Activated naive CD4-positive, alpha-beta T cell treated with anti-CD3 and anti-CD28 coated beads, Interleukin-2, amount 50 U/mL, for 72 hours (primary cell): ENCODE data around the gene GPR15LG. TPM values are rescaled to one million over a fixed set of nuclear protein-coding genes. Genes with fewer than 3 reads are reported as not detected.
"Not testable (repeated sequence)": the region's sequence is repeated elsewhere in the genome, so short reads cannot be mapped to it uniquely, and the experiment has no call there.

Experiments
- ATAC-seq, 2 donors: fragments of 150-1000 bp; cut with Tn5 transposase; 2 replicates each; pipeline ENCODE4 v1.10.0; 2021; ENCODE audit warnings: mild to moderate bottlenecking in 2 of 2, moderate library complexity in 2 of 2
- DNase-seq, 2 donors: peaks; one replicate each; pipeline ENCODE4 v3.0.0; 2021 to 2022; ENCODE audit warnings: low spot score in 2 of 2
- H3K27ac Mint-ChIP-seq, 2 donors: one replicate each; pipeline ENCODE4 v1.8.0; 2022; ENCODE audit warnings: mild to moderate bottlenecking in 2 of 2, mixed read lengths in 2 of 2
- H3K36me3 Mint-ChIP-seq, 2 donors: one replicate each; pipeline ENCODE4 v1.8.0; 2022; ENCODE audit warnings: mixed read lengths in 2 of 2
- H3K9me3 Mint-ChIP-seq, 2 donors: one replicate each; pipeline ENCODE4 v1.8.0; 2022; ENCODE audit warnings: mixed read lengths in 2 of 2
- total RNA-seq, 2 donors: library from RNA; stranded (reverse); gene quantifications; one replicate each; pipeline ENCODE4 v1.2.3, GENCODE V29; 2022

The GPR15LG gene
- total RNA-seq, 2 donors from 2014 or later: not detected

DNA sequence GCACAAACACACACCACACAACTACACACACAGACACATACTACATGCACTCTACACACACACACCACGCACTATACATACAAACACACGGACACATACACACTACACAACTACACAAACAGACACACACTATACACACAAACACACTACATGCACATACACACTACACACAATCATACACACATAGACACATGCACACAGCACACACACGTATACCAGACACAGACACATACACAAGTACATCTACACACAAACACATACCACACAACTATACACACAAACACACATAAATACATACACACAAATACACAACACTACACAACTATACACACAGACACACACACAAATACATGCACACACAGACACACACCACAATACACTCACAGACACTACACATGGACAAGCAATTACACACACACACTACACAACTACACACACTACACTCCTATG is 4.6 kb downstream of the GPR15LG start:
- H3K27ac Mint-ChIP-seq: no peak overlapping the region
- no peaks in the 10 kb centered on the region for H3K36me3 Mint-ChIP-seq
- ATAC-seq: no peak
- H3K9me3 Mint-ChIP-seq: no peaks in the 10 kb centered on the region
- DNase-seq: no peak

GRCh38 chr10:84179059-84179710 is 5.6 kb downstream of the GPR15LG start:
- peak; percentile 49 to 51 for ATAC-seq
- no peak for DNase-seq

DNA sequence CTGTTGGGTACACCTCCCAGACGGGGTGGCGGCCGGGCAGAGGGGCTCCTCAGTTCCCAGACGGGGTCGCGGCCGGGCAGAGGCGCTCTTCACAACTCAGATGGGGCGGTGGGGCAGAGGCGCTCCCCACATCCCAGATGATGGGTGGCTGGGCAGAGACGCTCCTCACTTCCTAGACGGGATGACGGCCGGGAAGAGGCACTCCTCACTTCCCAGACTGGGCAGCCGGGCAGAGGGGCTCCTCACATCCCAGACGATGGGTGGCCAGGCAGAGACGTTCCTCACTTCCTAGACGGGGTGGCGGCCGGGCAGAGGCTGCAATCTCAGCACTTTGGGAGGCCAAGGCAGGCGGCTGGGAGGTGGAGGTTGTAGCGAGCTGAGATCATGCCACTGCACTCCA is 6.8 kb downstream of the GPR15LG start:
- not testable (repeated sequence) for H3K9me3 Mint-ChIP-seq, H3K27ac Mint-ChIP-seq, H3K36me3 Mint-ChIP-seq, ATAC-seq, DNase-seq

More at GRCh38 chr10:84179059-84179710, 5.6 kb downstream of the GPR15LG start:
- H3K27ac Mint-ChIP-seq: no peak overlapping the region
- H3K9me3 Mint-ChIP-seq: no peaks in the 10 kb centered on the region
- H3K36me3 Mint-ChIP-seq: no peaks in the 10 kb centered on the region

GRCh38 chr10:84181631-84182030 is 8.0 kb downstream of the GPR15LG start:
- DNase-seq: no peak
- H3K27ac Mint-ChIP-seq: no peak overlapping the region

DNA sequence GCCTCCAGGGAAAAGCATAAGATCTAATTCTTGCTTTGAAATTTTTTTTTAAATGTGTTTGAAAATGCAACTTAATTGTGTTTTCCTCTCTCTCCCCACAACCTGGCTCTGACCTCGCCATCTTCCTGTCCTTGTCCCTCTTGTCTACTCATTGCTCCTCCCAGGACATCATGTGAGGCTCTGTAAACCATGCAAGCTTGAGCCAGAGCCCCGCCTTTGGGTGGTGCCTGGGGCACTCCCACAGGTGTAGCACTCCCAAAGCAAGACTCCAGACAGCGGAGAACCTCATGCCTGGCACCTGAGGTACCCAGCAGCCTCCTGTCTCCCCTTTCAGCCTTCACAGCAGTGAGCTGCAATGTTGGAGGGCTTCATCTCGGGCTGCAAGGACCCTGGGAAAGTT is 10.9 kb downstream of the GPR15LG start:
- Mint-ChIP-seq H3K36me3 (no peaks in the 10 kb centered on the region), H3K27ac (no peak overlapping the region), H3K9me3 (no peaks in the 10 kb centered on the region)
- DNase-seq (peak in 1 of 2 donors; percentile 31), ATAC-seq (no peak)

More at GRCh38 chr10:84181631-84182030, 8.0 kb downstream of the GPR15LG start:
- no peak for ATAC-seq
- H3K9me3 Mint-ChIP-seq: no peaks in the 10 kb centered on the region
- no peaks in the 10 kb centered on the region for H3K36me3 Mint-ChIP-seq

- no peak for ATAC-seq
- Mint-ChIP-seq H3K9me3 (no peaks in the 10 kb centered on the region), H3K36me3 (no peaks in the 10 kb centered on the region), H3K27ac (no peak overlapping the region)
- DNase-seq: no peak
Observed at GRCh38 chr10:84185526-84186175, 12.1 kb downstream of the GPR15LG start.

- ATAC-seq (no peak), DNase-seq (no peak)
- Mint-ChIP-seq H3K36me3 (no peaks in the 10 kb centered on the region), H3K9me3 (no peaks in the 10 kb centered on the region), H3K27ac (no peak overlapping the region)
Observed at GRCh38 chr10:84188815-84189214, 15.2 kb downstream of the GPR15LG start.

- Mint-ChIP-seq H3K9me3 (no peaks in the 10 kb centered on the region), H3K27ac (no peak overlapping the region), H3K36me3 (no peaks in the 10 kb centered on the region)
- DNase-seq: no peak
- ATAC-seq: no peak
Observed at GRCh38 chr10:84190621-84191020, 17.0 kb downstream of the GPR15LG start.

GRCh38 chr10:84191106-84191505 is 17.5 kb downstream of the GPR15LG start:
- H3K9me3 Mint-ChIP-seq: no peaks in the 10 kb centered on the region
- no peak overlapping the region for H3K27ac Mint-ChIP-seq
- DNase-seq (no peak), ATAC-seq (no peak)
- no peaks in the 10 kb centered on the region for H3K36me3 Mint-ChIP-seq

DNA sequence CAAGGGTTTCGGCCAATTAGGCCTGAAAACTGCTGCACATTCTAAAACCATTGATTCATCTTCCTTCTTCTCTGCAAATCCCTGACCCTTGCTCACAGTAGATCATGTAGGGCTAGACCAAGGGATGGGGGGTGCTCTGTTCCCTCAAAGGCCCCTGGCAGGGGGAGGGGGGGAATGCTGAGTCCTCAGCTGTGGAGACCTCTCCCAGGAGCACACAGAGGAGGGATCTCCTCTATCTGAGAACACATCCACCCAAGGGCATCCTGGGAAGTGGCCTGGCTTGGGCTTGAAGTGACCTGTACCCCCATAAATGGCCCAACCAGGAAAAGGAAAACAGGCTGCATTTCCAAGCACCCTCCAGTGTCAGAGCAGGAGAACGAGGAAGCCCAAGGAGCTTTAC is 19.7 kb downstream of the GPR15LG start:
- Mint-ChIP-seq H3K36me3 (no peaks in the 10 kb centered on the region), H3K9me3 (no peaks in the 10 kb centered on the region), H3K27ac (no peak overlapping the region)
- DNase-seq: no peak
- ATAC-seq: no peak

DNA sequence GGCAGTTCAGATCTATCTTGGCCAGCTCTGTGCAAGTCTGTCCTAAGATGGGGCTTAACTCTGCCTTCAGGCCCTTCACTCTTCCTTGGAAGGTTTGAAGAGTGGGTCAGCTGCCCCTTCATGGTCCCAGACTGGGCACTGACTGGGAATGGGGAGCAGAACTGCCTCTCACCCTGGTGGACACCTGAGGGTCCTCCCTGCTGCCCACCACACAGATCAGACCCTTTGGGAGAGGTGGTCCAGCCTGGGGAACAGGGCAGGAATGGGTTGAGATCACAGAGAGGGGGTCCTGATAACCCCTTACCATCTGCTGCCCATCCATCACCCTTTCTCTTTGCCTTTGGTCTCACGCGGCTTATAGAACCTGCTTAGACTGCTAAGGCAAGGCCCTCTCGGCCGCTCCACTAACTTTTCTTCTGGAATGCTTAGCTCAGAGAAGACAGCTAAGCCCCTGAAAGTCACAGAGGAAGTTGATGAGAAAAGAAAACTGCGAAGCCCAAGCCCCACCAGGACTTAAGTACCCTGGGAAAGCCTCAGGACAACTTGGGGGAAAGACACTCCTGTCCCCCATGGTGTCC is 20.3 kb downstream of the GPR15LG start:
- H3K9me3 Mint-ChIP-seq: no peaks in the 10 kb centered on the region
- no peak for DNase-seq
- H3K27ac Mint-ChIP-seq: no peak overlapping the region
- H3K36me3 Mint-ChIP-seq: no peaks in the 10 kb centered on the region
- ATAC-seq: no peak

DNA sequence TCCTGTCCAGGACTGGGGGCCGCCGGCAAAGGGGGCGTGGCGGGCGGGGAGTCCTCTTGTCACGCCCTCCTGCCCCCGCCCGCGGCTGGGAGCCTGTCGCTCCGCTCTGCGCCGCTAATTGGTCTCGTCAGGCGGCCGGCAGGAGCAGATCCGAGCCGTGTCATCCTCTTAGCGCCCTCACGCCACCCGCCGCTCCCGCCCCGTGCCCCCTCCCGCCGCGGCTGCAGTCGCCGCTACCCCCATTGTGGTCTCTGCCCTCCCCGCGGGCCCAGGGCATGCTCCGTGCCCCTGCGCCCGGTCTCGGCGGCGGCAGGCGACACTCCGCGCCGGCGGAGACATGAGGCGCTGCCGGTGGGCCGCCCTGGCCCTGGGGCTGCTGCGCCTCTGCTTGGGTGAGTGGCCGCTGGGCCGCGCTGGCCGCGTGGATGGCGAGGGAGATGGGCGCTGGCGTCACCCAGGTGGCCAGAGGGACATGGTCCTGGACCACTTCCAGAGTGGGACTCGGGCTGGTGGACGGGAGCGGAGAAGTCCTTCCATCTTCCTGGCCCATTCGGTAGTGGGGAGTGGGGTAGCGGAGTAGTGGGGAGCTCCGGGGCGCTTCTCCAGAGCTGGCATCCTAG is 20.9 kb downstream of the GPR15LG start, which contains the start of gene CDHR1:
CDHR1 (plus strand) TSS at position 114 of the 620 bp plus-strand sequence; CDS start at position 338, 224 bp downstream.
- Mint-ChIP-seq H3K9me3 (no peaks in the 10 kb centered on the region), H3K36me3 (no peaks in the 10 kb centered on the region), H3K27ac (no peak within 1 kb of the TSS)
- DNase-seq: peak in 1 of 2 donors; percentile 54
- peak; percentile 69 to 88 for ATAC-seq

GRCh38 chr10:84195044-84195830 is 21.6 kb downstream of the GPR15LG start:
- no peaks in the 10 kb centered on the region for H3K36me3 Mint-ChIP-seq
- no peak for DNase-seq
- peak in 1 of 2 donors; percentile 3 for ATAC-seq
- H3K9me3 Mint-ChIP-seq: no peaks in the 10 kb centered on the region
- H3K27ac Mint-ChIP-seq: no peak overlapping the region

DNA sequence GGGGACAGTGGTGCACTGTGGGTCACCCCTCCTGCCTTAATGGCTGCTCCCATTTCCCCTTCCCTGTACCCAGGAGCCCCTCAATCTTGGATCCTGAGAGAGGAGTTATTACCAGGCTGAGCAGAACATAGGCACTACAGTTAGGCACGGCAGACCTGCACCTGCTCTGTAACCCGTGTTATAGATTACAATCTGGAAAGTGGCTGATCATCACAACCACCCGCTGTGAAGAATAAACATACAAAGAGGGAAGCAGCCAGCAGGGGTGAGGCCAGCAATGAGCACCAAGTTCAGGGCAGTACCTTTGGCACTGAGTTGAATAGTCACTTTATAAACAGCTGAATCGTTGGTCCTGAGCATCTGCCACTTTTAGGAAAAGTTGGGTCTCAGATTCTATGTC is 22.5 kb downstream of the GPR15LG start:
- no peak for ATAC-seq
- DNase-seq: no peak
- Mint-ChIP-seq H3K27ac (no peak overlapping the region), H3K9me3 (no peaks in the 10 kb centered on the region), H3K36me3 (no peaks in the 10 kb centered on the region)

GRCh38 chr10:84196941-84197340 is 23.3 kb downstream of the GPR15LG start:
- no peak overlapping the region for H3K27ac Mint-ChIP-seq
- no peaks in the 10 kb centered on the region for H3K36me3 Mint-ChIP-seq
- DNase-seq (no peak), ATAC-seq (no peak)
- no peaks in the 10 kb centered on the region for H3K9me3 Mint-ChIP-seq

- Mint-ChIP-seq H3K36me3 (no peaks in the 10 kb centered on the region), H3K9me3 (no peaks in the 10 kb centered on the region), H3K27ac (no peak overlapping the region)
- ATAC-seq (no peak), DNase-seq (no peak)
Observed at GRCh38 chr10:84197643-84198042, 24.0 kb downstream of the GPR15LG start.
